GM04504 (cell line): Measurements from ENCODE around the gene MYO3B.

ENCODE experiments used
- DNase-seq: peaks from one replicate; pipeline ENCODE4 v3.0.0-alpha.2; 2012; ENCODE audit warnings: low read depth

The MYO3B gene

GRCh38 chr2:170306293-170306873 is 128.4 kb downstream of the MYO3B start:
- no peak for DNase-seq

GRCh38 chr2:170307052-170307451 is 129.1 kb downstream of the MYO3B start:
- no peak for DNase-seq

- DNase-seq: no peak
These were observed 129.8 kb downstream of the MYO3B start for GRCh38 chr2:170307555-170308351.

GRCh38 chr2:170310876-170311502 is 133.0 kb downstream of the MYO3B start:
- no peak for DNase-seq

GRCh38 chr2:170313347-170313991 is 135.5 kb downstream of the MYO3B start:
- DNase-seq: no peak

GRCh38 chr2:170313992-170314348 is 136.0 kb downstream of the MYO3B start:
- DNase-seq: no peak

GRCh38 chr2:170314744-170315447 is 136.9 kb downstream of the MYO3B start:
- DNase-seq: no peak

GRCh38 chr2:170320948-170321347 is 143.0 kb downstream of the MYO3B start:
- no peak for DNase-seq

GRCh38 chr2:170321526-170321925 is 143.6 kb downstream of the MYO3B start:
- no peak for DNase-seq

GRCh38 chr2:170322140-170322766 is 144.3 kb downstream of the MYO3B start:
- DNase-seq: no peak

- no peak for DNase-seq
These were observed 145.8 kb downstream of the MYO3B start for GRCh38 chr2:170323743-170324142.

GRCh38 chr2:170324640-170325046 is 146.7 kb downstream of the MYO3B start:
- peak; percentile 9 for DNase-seq

- no peak for DNase-seq
These were observed 152.9 kb downstream of the MYO3B start for GRCh38 chr2:170330881-170331280.

GRCh38 chr2:170332676-170333402 is 154.9 kb downstream of the MYO3B start:
- DNase-seq: no peak

- no peak for DNase-seq
These were observed 157.4 kb downstream of the MYO3B start for GRCh38 chr2:170335351-170335750.

- DNase-seq: no peak
These were observed 158.5 kb downstream of the MYO3B start for GRCh38 chr2:170336408-170336807.

- DNase-seq: no peak
These were observed 159.0 kb downstream of the MYO3B start for GRCh38 chr2:170336916-170337315.

- no peak for DNase-seq
These were observed 161.4 kb downstream of the MYO3B start for GRCh38 chr2:170339322-170339721.

- no peak for DNase-seq
These were observed 162.1 kb downstream of the MYO3B start for GRCh38 chr2:170339750-170340692.

- DNase-seq: no peak
These were observed 162.7 kb downstream of the MYO3B start for GRCh38 chr2:170340693-170341068.
